ENCODE results near the gene DOCK1. TPM values are rescaled to one million over a fixed set of nuclear protein-coding genes. Genes with fewer than 3 reads are reported as not detected.

Gene DOCK1
- polyA plus RNA-seq, 1 of the 3 experiments (the other 2 are of a cell fraction), result 15.5 TPM

GRCh38 chr10:126972635-126973414 lies 67.6 kb downstream of the DOCK1 start:
- Histone ChIP-seq H3K36me3 (replicated peaks in 1 of 2; ENCODE audit: control insufficient read depth in 1 of 2, insufficient read depth in 2 of 2, low read length in 1 of 2) (peaks cover 0 to 10% of the 10 kb centered on the region in 2 experiments), H3K4me1 (ENCODE audit: control insufficient read depth in 1 of 2, insufficient read depth in 2 of 2, low read depth in 1 of 2, low read length in 1 of 2) (peaks cover 10 to 17% of the 10 kb centered on the region in 2 experiments; a peak in 2 of 4 replicates), H3K27me3 (ENCODE audit: insufficient read depth) (no peaks in the 10 kb centered on the region), H3K9me3 (no peaks in the 10 kb centered on the region), H3K79me2 (ENCODE audit: insufficient read depth) (peaks cover 53% of the 10 kb centered on the region), H3K9me2 (no peaks in the 10 kb centered on the region), H4K20me1 (ENCODE audit: insufficient read depth) (no peaks in the 10 kb centered on the region), H3K4me2 (peak overlapping the region; percentile 71), H3K4me3 (ENCODE audit: low read depth in 2 of 2, low read length in 1 of 2) (peak overlapping the region; percentile 12 to 33; a peak in 2 of 4 replicates), H3K9ac (peak overlapping the region; percentile 17; the same call in 1 of the 2 replicates), H3F3A (replicated peaks; ENCODE audit: insufficient read depth) (peaks cover 18% of the 10 kb centered on the region), H2AFZ (ENCODE audit: low read depth) (no peak overlapping the region; the same call in 1 of the 2 replicates), H3K27ac (ENCODE audit: low read depth in 2 of 2, low read length in 1 of 2) (peak overlapping the region; percentile 53 to 79; a peak in 3 of 4 replicates)
- no peak for DNase-seq
- WGBS (ENCODE audit: low lambda C conversion rate), result 34% methylated on average over 10 of the region's 11 CpGs
- ChIA-PET CTCF (no interaction called here), POLR2A (no interaction called here)
- TF ChIP-seq FOXJ3 (CRISPR knock-in tag; IDR thresholded peaks at IDR 0.05), result no peak
- TF ChIP-seq IRF3 (IDR thresholded peaks at IDR 0.05; ENCODE audit: low read depth, low read length), result no peak
- TF ChIP-seq YY1 (IDR thresholded peaks at IDR 0.05; ENCODE audit: low read depth), result no peak
- no peak for TF ChIP-seq EZH2phosphoT487 (IDR thresholded peaks at IDR 0.05; ENCODE audit: borderline replicate concordance, low read depth)
- no peak for TF ChIP-seq RFX5 (IDR thresholded peaks at IDR 0.05; ENCODE audit: low read length)
- TF ChIP-seq TAF1 (IDR thresholded peaks at IDR 0.05; ENCODE audit: borderline replicate concordance, low read depth, low read length), result no peak
- no peak for TF ChIP-seq FOXM1 (IDR thresholded peaks at IDR 0.05; ENCODE audit: low read depth)
- peak; percentile 32; the same call in 1 of the 2 replicates for TF ChIP-seq SIN3A (IDR thresholded peaks at IDR 0.05; ENCODE audit: borderline replicate concordance, low read depth, low read length)
- TF ChIP-seq REST (IDR thresholded peaks at IDR 0.05; ENCODE audit: low read depth, low read length), result no peak
- TF ChIP-seq POLR2AphosphoS5 (IDR thresholded peaks at IDR 0.05; ENCODE audit: low read depth, low read length), result no peak
- TF ChIP-seq GABPA (IDR thresholded peaks at IDR 0.05; ENCODE audit: low read depth), result no peak
- TF ChIP-seq RXRA (IDR thresholded peaks at IDR 0.05; ENCODE audit: borderline replicate concordance, low read depth), result no peak
- TF ChIP-seq JUND (IDR thresholded peaks at IDR 0.05), result peak; percentile 48
- no peak for TF ChIP-seq EP300 (IDR thresholded peaks at IDR 0.05; ENCODE audit: borderline replicate concordance in 1 of 2, low read depth in 1 of 2, low read length in 1 of 2)
- TF ChIP-seq RCOR1 (IDR thresholded peaks at IDR 0.05; ENCODE audit: low read length), result no peak
- 0 out of 2 replicates have a peak, but pooled peaks have one; percentile 14 for TF ChIP-seq MAX (IDR thresholded peaks at IDR 0.05; ENCODE audit: low read depth)
- peak; percentile 45 for TF ChIP-seq TCF12 (IDR thresholded peaks at IDR 0.05)
- TF ChIP-seq ELF1 (IDR thresholded peaks at IDR 0.05), result no peak
- TF ChIP-seq NRF1 (IDR thresholded peaks at IDR 0.05; ENCODE audit: low read depth, low read length), result no peak
- no peak for TF ChIP-seq TEAD4 (IDR thresholded peaks at IDR 0.05; ENCODE audit: borderline replicate concordance, insufficient read depth)
- no peak for TF ChIP-seq GATA2 (CRISPR knock-in tag; IDR thresholded peaks at IDR 0.05)
- no peak for TF ChIP-seq CTCF (IDR thresholded peaks at IDR 0.05)
- TF ChIP-seq RAD21 (IDR thresholded peaks at IDR 0.05; ENCODE audit: low read length), result no peak
- TF ChIP-seq MEF2A (IDR thresholded peaks at IDR 0.05; ENCODE audit: borderline replicate concordance, low read depth), result no peak
- TF ChIP-seq ZBTB33 (IDR thresholded peaks at IDR 0.05; ENCODE audit: borderline replicate concordance, low read depth), result no peak
- no peak for TF ChIP-seq CHD2 (IDR thresholded peaks at IDR 0.05; ENCODE audit: low read length, partially characterized antibody)

All from SK-N-SH (cell line).